Measurements from ENCODE around the gene TGM6.

Gene TGM6

GRCh38 chr20:2455771-2456497, 75.2 kb downstream of the TGM6 start:
- DNase-seq (ENCODE audit: low read depth): no peak

- no peak for DNase-seq (ENCODE audit: low read depth)
Measured at GRCh38 chr20:2458919-2459499, 78.3 kb downstream of the TGM6 start.

- no peak for DNase-seq (ENCODE audit: low read depth)
Measured at GRCh38 chr20:2459981-2460751, 79.5 kb downstream of the TGM6 start.

- no peak for DNase-seq (ENCODE audit: low read depth)
Measured at GRCh38 chr20:2460752-2461424, 80.2 kb downstream of the TGM6 start.

GRCh38 chr20:2462484-2462883, 81.8 kb downstream of the TGM6 start:
- DNase-seq (ENCODE audit: low read depth): no peak

- no peak for DNase-seq (ENCODE audit: low read depth)
Measured at GRCh38 chr20:2463616-2464365, 83.1 kb downstream of the TGM6 start.

- DNase-seq (ENCODE audit: low read depth): no peak
Measured at GRCh38 chr20:2465100-2465499, 84.4 kb downstream of the TGM6 start.

- no peak for DNase-seq (ENCODE audit: low read depth)
Measured at GRCh38 chr20:2467412-2467811, 86.7 kb downstream of the TGM6 start.

GRCh38 chr20:2468581-2469407, 88.1 kb downstream of the TGM6 start:
- DNase-seq (ENCODE audit: low read depth): no peak

- DNase-seq (ENCODE audit: low read depth): peak; percentile 38
Measured at GRCh38 chr20:2469991-2470422, 89.3 kb downstream of the TGM6 start.

- DNase-seq (ENCODE audit: low read depth): peak; percentile 91
Measured at GRCh38 chr20:2470423-2471193, 89.9 kb downstream of the TGM6 start, which contains the start of gene SNRPB. TSS of gene SNRPB (minus strand) at chr20:2470789. CDS start at chr20:2470690, 99 bp downstream.

- DNase-seq (ENCODE audit: low read depth): no peak
Measured at GRCh38 chr20:2473516-2473915, 92.8 kb downstream of the TGM6 start.

- no peak for DNase-seq (ENCODE audit: low read depth)
Measured at GRCh38 chr20:2475850-2476741, 95.4 kb downstream of the TGM6 start.

GRCh38 chr20:2476742-2477615, 96.3 kb downstream of the TGM6 start:
- no peak for DNase-seq (ENCODE audit: low read depth)

- no peak for DNase-seq (ENCODE audit: low read depth)
Measured at GRCh38 chr20:2480381-2480780, 99.7 kb downstream of the TGM6 start.
